MG63 (cell line): Measurements from ENCODE around the gene BICDL1. TPM values are rescaled to one million over a fixed set of nuclear protein-coding genes. Genes with fewer than 3 reads are reported as not detected.

ENCODE experiments used
- DNase-seq: peaks from one replicate; pipeline ENCODE4 v3.0.0-alpha.2; 2020
- H3K27me3 ChIP-seq: fragments of 250-450 bp; sonication (Bioruptor Pico); 2 replicates; pipeline ENCODE4 v1.5.1; 2020; ENCODE audit warnings: mild to moderate bottlenecking, moderate library complexity
- H3K36me3 ChIP-seq: fragments of 250-450 bp; sonication (Bioruptor Pico); 2 replicates; pipeline ENCODE4 v1.5.1; 2020; ENCODE audit warnings: mild to moderate bottlenecking, moderate library complexity
- H3K4me3 ChIP-seq: fragments of 250-450 bp; sonication (Bioruptor Pico); 2 replicates; pipeline ENCODE4 v1.5.1; 2020; ENCODE audit warnings: mild to moderate bottlenecking, moderate library complexity
- H3K9me3 ChIP-seq: fragments of 250-450 bp; sonication (Bioruptor Pico); 2 replicates; pipeline ENCODE4 v1.5.1; 2020; ENCODE audit warnings: mild to moderate bottlenecking, moderate library complexity
- total RNA-seq: library from RNA; depleted of rRNA; stranded (reverse); fragments of >200 nt; shearing (Covaris generic); gene quantifications from 2 replicates; pipeline ENCODE4 v1.2.3, GENCODE V29; 2014; ENCODE audit warnings: low replicate concordance

Gene BICDL1
- total RNA-seq, 1 experiment from 2014 or later = not detected

- no peak for DNase-seq
- no peaks in the 10 kb centered on the region for H3K9me3 ChIP-seq
- H3K4me3 ChIP-seq = no peak overlapping the region
- H3K27me3 ChIP-seq = peaks cover 2% of the 10 kb centered on the region; the same call in 1 of the 2 replicates
- no peaks in the 10 kb centered on the region for H3K36me3 ChIP-seq
Measured at GRCh38 chr12:120064054-120064940, 75.3 kb downstream of the BICDL1 start.

GRCh38 chr12:120065472-120065871 is 76.4 kb downstream of the BICDL1 start:
- DNase-seq = no peak
- Histone ChIP-seq H3K4me3 (no peak overlapping the region), H3K9me3 (no peaks in the 10 kb centered on the region), H3K36me3 (no peaks in the 10 kb centered on the region), H3K27me3 (0 out of 2 replicates have a peak, but pooled peaks cover 2% of the 10 kb centered on the region)

GRCh38 chr12:120066341-120066740 is 77.3 kb downstream of the BICDL1 start:
- H3K27me3 ChIP-seq = 0 out of 2 replicates have a peak, but pooled peaks cover 2% of the 10 kb centered on the region
- H3K9me3 ChIP-seq = no peaks in the 10 kb centered on the region
- no peaks in the 10 kb centered on the region for H3K36me3 ChIP-seq
- no peak for DNase-seq
- H3K4me3 ChIP-seq = no peak overlapping the region

GRCh38 chr12:120067084-120067869 is 78.2 kb downstream of the BICDL1 start:
- H3K36me3 ChIP-seq = no peaks in the 10 kb centered on the region
- H3K27me3 ChIP-seq = 0 out of 2 replicates have a peak, but pooled peaks cover 2% of the 10 kb centered on the region
- H3K4me3 ChIP-seq = no peak overlapping the region
- no peak for DNase-seq
- H3K9me3 ChIP-seq = no peaks in the 10 kb centered on the region

- no peak overlapping the region for H3K4me3 ChIP-seq
- no peak for DNase-seq
- H3K27me3 ChIP-seq = 0 out of 2 replicates have a peak, but pooled peaks cover 2% of the 10 kb centered on the region
- H3K9me3 ChIP-seq = no peaks in the 10 kb centered on the region
- H3K36me3 ChIP-seq = no peaks in the 10 kb centered on the region
Measured at GRCh38 chr12:120067901-120068300, 78.9 kb downstream of the BICDL1 start.

- no peak for DNase-seq
Measured at GRCh38 chr12:120069278-120069677, 80.2 kb downstream of the BICDL1 start.

GRCh38 chr12:120071493-120072020 is 82.5 kb downstream of the BICDL1 start:
- Histone ChIP-seq H3K4me3 (no peak overlapping the region), H3K9me3 (no peaks in the 10 kb centered on the region), H3K36me3 (no peaks in the 10 kb centered on the region), H3K27me3 (peaks cover 2% of the 10 kb centered on the region; the same call in 1 of the 2 replicates)
- no peak for DNase-seq

More at GRCh38 chr12:120069278-120069677, 80.2 kb downstream of the BICDL1 start:
- no peaks in the 10 kb centered on the region for H3K27me3 ChIP-seq
- no peaks in the 10 kb centered on the region for H3K36me3 ChIP-seq
- no peaks in the 10 kb centered on the region for H3K9me3 ChIP-seq
- no peak overlapping the region for H3K4me3 ChIP-seq

GRCh38 chr12:120072472-120073249 is 83.6 kb downstream of the BICDL1 start:
- no peak for DNase-seq
- Histone ChIP-seq H3K27me3 (peaks cover 2% of the 10 kb centered on the region; the same call in 1 of the 2 replicates), H3K36me3 (no peaks in the 10 kb centered on the region), H3K4me3 (no peak overlapping the region), H3K9me3 (no peaks in the 10 kb centered on the region)

- H3K9me3 ChIP-seq = no peaks in the 10 kb centered on the region
- no peak overlapping the region for H3K4me3 ChIP-seq
- peaks cover 2% of the 10 kb centered on the region; the same call in 1 of the 2 replicates for H3K27me3 ChIP-seq
- no peaks in the 10 kb centered on the region for H3K36me3 ChIP-seq
- no peak for DNase-seq
Measured at GRCh38 chr12:120075034-120075616, 86.1 kb downstream of the BICDL1 start.

- DNase-seq = no peak
- no peaks in the 10 kb centered on the region for H3K9me3 ChIP-seq
- no peaks in the 10 kb centered on the region for H3K36me3 ChIP-seq
- H3K4me3 ChIP-seq = no peak overlapping the region
- peaks cover 2% of the 10 kb centered on the region; the same call in 1 of the 2 replicates for H3K27me3 ChIP-seq
Measured at GRCh38 chr12:120076651-120077050, 87.6 kb downstream of the BICDL1 start.

- no peak for DNase-seq
- no peak overlapping the region for H3K4me3 ChIP-seq
- peaks cover 2% of the 10 kb centered on the region; the same call in 1 of the 2 replicates for H3K27me3 ChIP-seq
- no peaks in the 10 kb centered on the region for H3K36me3 ChIP-seq
- H3K9me3 ChIP-seq = no peaks in the 10 kb centered on the region
Measured at GRCh38 chr12:120077260-120077659, 88.2 kb downstream of the BICDL1 start.

- Histone ChIP-seq H3K9me3 (no peaks in the 10 kb centered on the region), H3K4me3 (no peak overlapping the region), H3K27me3 (peaks cover 2% of the 10 kb centered on the region; the same call in 1 of the 2 replicates), H3K36me3 (no peaks in the 10 kb centered on the region)
- DNase-seq = no peak
Measured at GRCh38 chr12:120078868-120079267, 89.8 kb downstream of the BICDL1 start.

- Histone ChIP-seq H3K27me3 (peaks cover 2% of the 10 kb centered on the region; the same call in 1 of the 2 replicates), H3K36me3 (no peaks in the 10 kb centered on the region), H3K4me3 (no peak overlapping the region), H3K9me3 (no peaks in the 10 kb centered on the region)
- no peak for DNase-seq
Measured at GRCh38 chr12:120079411-120080400, 90.7 kb downstream of the BICDL1 start.

- Histone ChIP-seq H3K9me3 (no peaks in the 10 kb centered on the region), H3K27me3 (no peaks in the 10 kb centered on the region), H3K36me3 (no peaks in the 10 kb centered on the region), H3K4me3 (no peak overlapping the region)
- no peak for DNase-seq
Measured at GRCh38 chr12:120081641-120082040, 92.6 kb downstream of the BICDL1 start.
